GM10847 (cell line): ENCODE data around the gene GATA3.

Source experiments
- POLR2A ChIP-seq: IDR thresholded peaks from 2 replicates; pipeline ENCODE4 v1.6.1; 2011; ENCODE audit not compliant: insufficient read length; ENCODE audit errors: extremely low read depth

The GATA3 gene

GRCh38 chr10:8115618-8115980, 61.1 kb downstream of the GATA3 start:
- no peak for TF ChIP-seq POLR2A

- TF ChIP-seq POLR2A, result no peak
Observed at GRCh38 chr10:8116474-8116873, 62.0 kb downstream of the GATA3 start.

- no peak for TF ChIP-seq POLR2A
Observed at GRCh38 chr10:8116926-8117493, 62.5 kb downstream of the GATA3 start.

- no peak for TF ChIP-seq POLR2A
Observed at GRCh38 chr10:8121201-8121890, 66.9 kb downstream of the GATA3 start.

- TF ChIP-seq POLR2A, result no peak
Observed at GRCh38 chr10:8122611-8123369, 68.3 kb downstream of the GATA3 start.

- TF ChIP-seq POLR2A, result no peak
Observed at GRCh38 chr10:8124436-8124835, 69.9 kb downstream of the GATA3 start.
